SU-DHL-6 (cell line): ENCODE data around the gene HCN1.

ENCODE experiments used
- EZH2phosphoT487 ChIP-seq: fragments of 200-600 bp; sonication (generic), shearing (Covaris generic); conservative IDR thresholded peaks from 2 replicates; pipeline ENCODE4 v1.6.1; 2018; ENCODE audit warnings: mild to moderate bottlenecking, antibody characterized with exemption, low read length, moderate library complexity, mixed read lengths
- TF ChIP-seq, protein P1 (sequence below): fragments of 200-600 bp; sonication (generic); IDR thresholded peaks from one replicate; pipeline ENCODE4 v1.5.1; 2017; ENCODE audit warnings: antibody characterized with exemption, mild to moderate bottlenecking, low read length, moderate library complexity; ENCODE audit not compliant: insufficient read depth, poor library complexity, severe bottlenecking

DNA sequence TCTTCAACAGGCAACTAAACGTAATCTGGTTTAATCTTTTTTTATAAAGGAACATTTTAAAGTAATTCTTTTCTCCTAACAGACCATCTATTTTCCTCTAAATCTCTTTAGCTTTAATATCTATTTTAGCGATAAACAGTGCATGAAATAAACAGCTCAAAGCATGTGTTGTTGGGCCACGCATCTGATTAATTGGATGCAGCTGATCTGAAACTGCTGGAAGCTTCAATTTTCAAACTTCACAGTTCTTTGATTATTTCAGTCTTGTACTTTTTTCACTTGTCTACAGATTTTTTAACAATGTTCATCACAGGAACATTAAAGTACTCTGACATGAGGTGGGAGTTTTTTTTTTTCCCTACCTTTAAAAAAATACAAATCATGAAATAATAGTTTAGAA lies 443.6 kb downstream of the HCN1 start:
- TF ChIP-seq, protein P1, sequence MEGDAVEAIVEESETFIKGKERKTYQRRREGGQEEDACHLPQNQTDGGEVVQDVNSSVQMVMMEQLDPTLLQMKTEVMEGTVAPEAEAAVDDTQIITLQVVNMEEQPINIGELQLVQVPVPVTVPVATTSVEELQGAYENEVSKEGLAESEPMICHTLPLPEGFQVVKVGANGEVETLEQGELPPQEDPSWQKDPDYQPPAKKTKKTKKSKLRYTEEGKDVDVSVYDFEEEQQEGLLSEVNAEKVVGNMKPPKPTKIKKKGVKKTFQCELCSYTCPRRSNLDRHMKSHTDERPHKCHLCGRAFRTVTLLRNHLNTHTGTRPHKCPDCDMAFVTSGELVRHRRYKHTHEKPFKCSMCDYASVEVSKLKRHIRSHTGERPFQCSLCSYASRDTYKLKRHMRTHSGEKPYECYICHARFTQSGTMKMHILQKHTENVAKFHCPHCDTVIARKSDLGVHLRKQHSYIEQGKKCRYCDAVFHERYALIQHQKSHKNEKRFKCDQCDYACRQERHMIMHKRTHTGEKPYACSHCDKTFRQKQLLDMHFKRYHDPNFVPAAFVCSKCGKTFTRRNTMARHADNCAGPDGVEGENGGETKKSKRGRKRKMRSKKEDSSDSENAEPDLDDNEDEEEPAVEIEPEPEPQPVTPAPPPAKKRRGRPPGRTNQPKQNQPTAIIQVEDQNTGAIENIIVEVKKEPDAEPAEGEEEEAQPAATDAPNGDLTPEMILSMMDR = no peak
- no peak for TF ChIP-seq EZH2phosphoT487
